ENCODE measurements around the gene OSBPL1A.

DNA sequence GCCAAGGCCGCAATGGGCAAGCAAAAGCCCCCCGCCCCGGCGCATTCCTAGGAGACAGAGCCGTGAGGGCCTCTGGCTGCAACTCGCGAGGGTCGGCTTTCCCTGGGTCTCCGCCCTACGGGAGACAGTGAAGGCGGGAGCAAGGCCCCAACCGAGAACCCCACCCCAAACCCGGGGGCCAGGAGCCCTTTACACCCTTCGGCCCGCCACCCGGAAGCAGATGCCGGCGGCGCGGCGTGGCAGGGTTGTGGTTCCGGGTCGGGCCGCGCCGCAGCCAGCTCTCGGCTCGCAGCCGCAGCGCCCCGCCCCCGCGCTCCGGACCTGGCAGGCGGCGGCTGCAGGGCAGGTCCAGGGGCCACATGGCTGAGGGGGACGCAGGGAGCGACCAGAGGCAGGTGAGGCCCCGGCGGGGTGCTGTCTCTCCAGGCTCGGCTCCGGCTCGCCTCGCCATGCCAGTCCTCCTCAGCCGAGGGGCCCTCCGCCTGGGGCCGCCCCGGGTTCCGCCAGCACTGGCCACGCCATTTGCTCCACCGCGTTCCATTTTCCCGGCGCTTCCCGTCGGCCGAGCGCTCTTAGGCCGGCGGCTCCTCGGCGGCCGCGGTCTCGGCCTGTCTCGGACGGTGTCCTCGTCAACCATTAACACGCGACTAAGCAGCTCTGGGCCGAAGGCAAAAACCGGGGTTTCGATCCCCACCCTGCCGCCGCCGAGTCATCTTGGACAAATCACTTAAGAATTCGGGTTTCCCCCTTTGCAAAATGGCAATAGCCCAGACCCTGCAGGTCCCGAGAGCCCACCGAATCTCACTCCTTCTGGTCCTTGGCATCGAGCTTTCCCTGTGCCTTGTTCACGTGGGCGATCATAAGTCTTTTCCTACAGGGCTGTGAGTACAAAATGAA is 29.0 kb upstream of the OSBPL1A start, which contains the start of gene IMPACT:
- TF ChIP-seq POLR2A (IDR thresholded peaks at IDR 0.05) = no peak
- no peak for TF ChIP-seq CTCF (IDR thresholded peaks at IDR 0.05)
- TF ChIP-seq POLR2AphosphoS5 (IDR thresholded peaks at IDR 0.05) = peak in 2 of 3 donors; percentile 41 to 54
- no peak for TF ChIP-seq EP300 (IDR thresholded peaks at IDR 0.05; ENCODE audit: low read depth)

Data from transverse colon (tissue), 4 donors.